Measurements from ENCODE around the gene PAX2.

DNA sequence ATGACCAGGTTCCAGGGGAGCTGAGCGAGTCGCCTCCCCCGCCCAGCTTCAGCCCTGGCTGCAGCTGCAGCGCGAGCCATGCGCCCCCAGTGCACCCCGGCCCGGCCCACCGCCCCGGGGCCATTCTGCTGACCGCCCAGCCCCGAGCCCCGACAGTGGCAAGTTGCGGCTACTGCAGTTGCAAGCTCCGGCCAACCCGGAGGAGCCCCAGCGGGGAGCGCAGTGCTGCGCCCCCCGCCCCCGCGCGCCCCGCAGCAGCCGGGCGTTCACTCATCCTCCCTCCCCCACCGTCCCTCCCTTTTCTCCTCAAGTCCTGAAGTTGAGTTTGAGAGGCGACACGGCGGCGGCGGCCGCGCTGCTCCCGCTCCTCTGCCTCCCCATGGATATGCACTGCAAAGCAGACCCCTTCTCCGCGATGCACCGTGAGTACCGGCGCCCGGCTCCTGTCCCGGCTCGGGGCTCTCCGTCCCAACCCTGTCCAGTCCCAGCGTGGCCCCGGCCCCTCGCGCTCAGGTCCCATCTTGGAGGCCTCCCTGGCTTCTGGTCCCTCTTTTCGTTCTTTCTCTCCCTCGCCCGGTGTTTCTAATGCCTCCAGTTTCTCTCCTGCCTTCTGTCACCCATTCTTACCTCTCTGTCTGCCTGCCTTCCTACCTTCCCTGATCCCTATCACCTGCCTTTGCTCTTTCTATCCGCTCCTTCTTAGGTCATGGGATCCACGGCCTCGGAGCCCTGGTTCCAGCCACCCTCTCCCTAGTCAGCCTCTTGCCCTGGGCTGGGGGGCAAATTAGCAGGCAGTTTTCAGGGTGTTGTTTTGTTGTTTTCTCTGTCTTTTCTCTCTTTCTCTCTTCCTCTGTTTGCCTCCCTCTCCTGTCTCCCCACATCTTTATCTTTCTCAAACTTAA, 751 bp downstream of the PAX2 start:
- TF ChIP-seq, protein P1, sequence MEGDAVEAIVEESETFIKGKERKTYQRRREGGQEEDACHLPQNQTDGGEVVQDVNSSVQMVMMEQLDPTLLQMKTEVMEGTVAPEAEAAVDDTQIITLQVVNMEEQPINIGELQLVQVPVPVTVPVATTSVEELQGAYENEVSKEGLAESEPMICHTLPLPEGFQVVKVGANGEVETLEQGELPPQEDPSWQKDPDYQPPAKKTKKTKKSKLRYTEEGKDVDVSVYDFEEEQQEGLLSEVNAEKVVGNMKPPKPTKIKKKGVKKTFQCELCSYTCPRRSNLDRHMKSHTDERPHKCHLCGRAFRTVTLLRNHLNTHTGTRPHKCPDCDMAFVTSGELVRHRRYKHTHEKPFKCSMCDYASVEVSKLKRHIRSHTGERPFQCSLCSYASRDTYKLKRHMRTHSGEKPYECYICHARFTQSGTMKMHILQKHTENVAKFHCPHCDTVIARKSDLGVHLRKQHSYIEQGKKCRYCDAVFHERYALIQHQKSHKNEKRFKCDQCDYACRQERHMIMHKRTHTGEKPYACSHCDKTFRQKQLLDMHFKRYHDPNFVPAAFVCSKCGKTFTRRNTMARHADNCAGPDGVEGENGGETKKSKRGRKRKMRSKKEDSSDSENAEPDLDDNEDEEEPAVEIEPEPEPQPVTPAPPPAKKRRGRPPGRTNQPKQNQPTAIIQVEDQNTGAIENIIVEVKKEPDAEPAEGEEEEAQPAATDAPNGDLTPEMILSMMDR (IDR thresholded peaks at IDR 0.05; ENCODE audit: insufficient read depth, low read length): no peak
- TF ChIP-seq, protein P2, sequence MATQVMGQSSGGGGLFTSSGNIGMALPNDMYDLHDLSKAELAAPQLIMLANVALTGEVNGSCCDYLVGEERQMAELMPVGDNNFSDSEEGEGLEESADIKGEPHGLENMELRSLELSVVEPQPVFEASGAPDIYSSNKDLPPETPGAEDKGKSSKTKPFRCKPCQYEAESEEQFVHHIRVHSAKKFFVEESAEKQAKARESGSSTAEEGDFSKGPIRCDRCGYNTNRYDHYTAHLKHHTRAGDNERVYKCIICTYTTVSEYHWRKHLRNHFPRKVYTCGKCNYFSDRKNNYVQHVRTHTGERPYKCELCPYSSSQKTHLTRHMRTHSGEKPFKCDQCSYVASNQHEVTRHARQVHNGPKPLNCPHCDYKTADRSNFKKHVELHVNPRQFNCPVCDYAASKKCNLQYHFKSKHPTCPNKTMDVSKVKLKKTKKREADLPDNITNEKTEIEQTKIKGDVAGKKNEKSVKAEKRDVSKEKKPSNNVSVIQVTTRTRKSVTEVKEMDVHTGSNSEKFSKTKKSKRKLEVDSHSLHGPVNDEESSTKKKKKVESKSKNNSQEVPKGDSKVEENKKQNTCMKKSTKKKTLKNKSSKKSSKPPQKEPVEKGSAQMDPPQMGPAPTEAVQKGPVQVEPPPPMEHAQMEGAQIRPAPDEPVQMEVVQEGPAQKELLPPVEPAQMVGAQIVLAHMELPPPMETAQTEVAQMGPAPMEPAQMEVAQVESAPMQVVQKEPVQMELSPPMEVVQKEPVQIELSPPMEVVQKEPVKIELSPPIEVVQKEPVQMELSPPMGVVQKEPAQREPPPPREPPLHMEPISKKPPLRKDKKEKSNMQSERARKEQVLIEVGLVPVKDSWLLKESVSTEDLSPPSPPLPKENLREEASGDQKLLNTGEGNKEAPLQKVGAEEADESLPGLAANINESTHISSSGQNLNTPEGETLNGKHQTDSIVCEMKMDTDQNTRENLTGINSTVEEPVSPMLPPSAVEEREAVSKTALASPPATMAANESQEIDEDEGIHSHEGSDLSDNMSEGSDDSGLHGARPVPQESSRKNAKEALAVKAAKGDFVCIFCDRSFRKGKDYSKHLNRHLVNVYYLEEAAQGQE (IDR thresholded peaks at IDR 0.05; ENCODE audit: insufficient replicate concordance, low read depth): no peak
- TF ChIP-seq POLR2AphosphoS5 (IDR thresholded peaks at IDR 0.05; ENCODE audit: low read depth): no peak
